Activated T-cell treated with anti-CD3 and anti-CD28 coated beads, Interleukin-2, amount 50 U/mL, for 72 hours (primary cell): ENCODE measurements around the gene JAG2. TPM values are rescaled to one million over a fixed set of nuclear protein-coding genes. Genes with fewer than 3 reads are reported as not detected.

Source experiments
- ATAC-seq, 2 donors: fragments of 150-1000 bp; cut with Tn5 transposase; replicated peaks in 1 of 2; 2 replicates each; pipeline ENCODE4 v1.10.0; 2021; ENCODE audit warnings: moderate library complexity in 2 of 2, mild to moderate bottlenecking in 1 of 2
- DNase-seq, 2 donors: peaks; one replicate each; pipeline ENCODE4 v3.0.0; 2021 to 2022; ENCODE audit warnings: mixed read lengths in 1 of 2
- H3K27ac Mint-ChIP-seq: one replicate; pipeline ENCODE4 v1.8.0; 2022; ENCODE audit warnings: mild to moderate bottlenecking, moderate library complexity, mixed read lengths
- H3K27me3 Mint-ChIP-seq: one replicate; pipeline ENCODE4 v1.8.0; 2022; ENCODE audit warnings: low read depth, mixed read lengths
- H3K36me3 Mint-ChIP-seq, 2 donors: one replicate each; pipeline ENCODE4 v1.8.0; 2022; ENCODE audit warnings: mixed read lengths in 2 of 2, mild to moderate bottlenecking in 1 of 2; ENCODE audit not compliant: insufficient read depth in 2 of 2
- H3K4me1 Mint-ChIP-seq: one replicate; pipeline ENCODE4 v1.8.0; 2022; ENCODE audit warnings: low read depth, mixed read lengths
- H3K4me3 Mint-ChIP-seq, 2 donors: one replicate each; pipeline ENCODE4 v1.8.0; 2022; ENCODE audit warnings: mild to moderate bottlenecking in 2 of 2, mixed read lengths in 2 of 2, moderate library complexity in 2 of 2
- H3K9me3 Mint-ChIP-seq, 2 donors: one replicate each; pipeline ENCODE4 v1.8.0; 2022; ENCODE audit warnings: mixed read lengths in 2 of 2
- total RNA-seq, 2 donors: library from RNA; stranded (reverse); gene quantifications; one replicate each; pipeline ENCODE4 v1.2.3, GENCODE V29; 2022

Gene JAG2
- total RNA-seq, 2 donors from 2014 or later, result 3.1 to 5.4 TPM

DNA sequence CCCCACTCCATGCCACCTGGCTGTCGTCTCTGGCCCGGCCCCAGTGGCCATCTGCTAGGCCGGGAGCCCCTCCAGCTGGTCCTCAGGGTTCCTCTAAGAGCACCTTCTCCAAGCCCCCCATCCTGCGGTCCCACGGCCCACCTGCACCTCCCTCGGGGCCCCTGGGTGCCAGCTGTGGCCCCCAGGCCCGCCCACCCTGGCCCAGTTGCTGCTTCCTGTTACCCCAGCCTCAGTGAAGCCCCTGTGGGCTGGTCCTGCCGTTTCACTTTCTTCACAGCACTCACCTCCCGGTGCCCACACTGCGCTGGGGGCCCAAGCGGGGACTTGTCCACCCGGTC, 40.1 kb upstream of the JAG2 start:
- H3K27me3 Mint-ChIP-seq, result no peaks in the 10 kb centered on the region
- ATAC-seq (no peak), DNase-seq (no peak)
- H3K9me3 Mint-ChIP-seq, result no peaks in the 10 kb centered on the region
- H3K4me1 Mint-ChIP-seq, result no peaks in the 10 kb centered on the region
- no peaks in the 10 kb centered on the region for H3K36me3 Mint-ChIP-seq
- H3K4me3 Mint-ChIP-seq, result no peak overlapping the region
- H3K27ac Mint-ChIP-seq, result no peak overlapping the region

DNA sequence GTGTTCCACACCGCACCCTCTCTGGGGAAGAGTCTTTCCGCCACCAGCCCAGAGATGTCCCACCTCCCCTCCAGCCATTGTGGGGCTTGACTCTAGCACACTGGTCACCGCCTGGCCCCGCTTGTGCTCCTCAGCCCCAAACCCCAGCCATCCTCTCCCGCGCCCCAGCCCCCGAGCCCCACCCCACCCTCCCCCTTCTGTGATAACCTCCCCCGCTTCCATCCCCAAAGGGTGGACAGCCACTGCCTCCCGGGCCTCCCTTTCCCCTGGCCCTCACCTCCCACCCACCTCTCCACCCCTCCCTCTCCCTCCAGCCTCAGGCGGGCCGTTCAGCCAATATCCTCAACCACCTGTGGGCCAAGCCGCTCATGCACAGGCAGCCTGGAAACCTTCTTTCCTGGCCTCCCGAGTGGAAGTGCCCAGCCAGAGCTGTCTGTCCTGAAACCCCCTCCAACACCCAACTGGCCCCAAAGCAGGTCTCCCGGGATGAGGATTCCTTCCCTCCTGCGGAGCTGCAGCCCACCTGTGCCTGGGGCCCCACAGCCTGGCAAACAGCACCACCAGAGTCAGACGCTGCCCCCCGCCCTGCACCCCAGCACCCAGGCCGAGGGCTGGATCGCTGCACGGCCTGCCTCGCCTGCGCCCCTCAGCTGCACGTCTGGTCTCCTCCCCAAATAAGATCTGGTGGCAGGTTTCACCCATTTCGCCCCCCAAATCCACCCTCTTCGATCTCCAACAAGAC, 39.6 kb upstream of the JAG2 start:
- Mint-ChIP-seq H3K27me3 (no peaks in the 10 kb centered on the region), H3K27ac (no peak overlapping the region), H3K9me3 (no peaks in the 10 kb centered on the region), H3K36me3 (no peaks in the 10 kb centered on the region), H3K4me3 (no peak overlapping the region), H3K4me1 (no peaks in the 10 kb centered on the region)
- no peak for DNase-seq
- ATAC-seq, result no peak

DNA sequence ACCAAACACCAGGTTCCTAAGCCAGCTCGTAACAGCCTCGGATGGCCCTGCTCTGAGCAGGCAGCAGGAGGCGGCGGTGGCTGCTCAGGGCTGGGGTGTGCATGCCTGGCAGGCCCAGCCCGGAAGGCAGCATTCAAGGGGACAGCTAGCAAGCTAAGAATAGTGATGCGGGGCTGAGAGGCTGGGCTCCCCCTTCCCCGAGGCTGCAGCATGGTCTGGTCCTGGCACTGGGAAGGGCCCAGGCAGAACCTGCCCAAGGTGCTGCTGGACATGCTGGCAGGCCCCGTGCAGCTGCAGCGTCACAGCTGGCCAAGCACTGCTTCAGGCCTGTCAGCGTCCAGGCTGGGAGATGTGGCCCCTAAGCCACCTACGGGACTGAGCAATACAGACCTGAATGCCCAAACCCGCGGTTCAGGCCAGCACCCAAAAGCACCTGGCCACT, 38.9 kb upstream of the JAG2 start:
- no peak for DNase-seq
- Mint-ChIP-seq H3K9me3 (no peaks in the 10 kb centered on the region), H3K36me3 (no peaks in the 10 kb centered on the region), H3K27ac (no peak overlapping the region), H3K4me1 (peaks cover 4% of the 10 kb centered on the region), H3K4me3 (no peak overlapping the region), H3K27me3 (no peaks in the 10 kb centered on the region)
- no peak for ATAC-seq

DNA sequence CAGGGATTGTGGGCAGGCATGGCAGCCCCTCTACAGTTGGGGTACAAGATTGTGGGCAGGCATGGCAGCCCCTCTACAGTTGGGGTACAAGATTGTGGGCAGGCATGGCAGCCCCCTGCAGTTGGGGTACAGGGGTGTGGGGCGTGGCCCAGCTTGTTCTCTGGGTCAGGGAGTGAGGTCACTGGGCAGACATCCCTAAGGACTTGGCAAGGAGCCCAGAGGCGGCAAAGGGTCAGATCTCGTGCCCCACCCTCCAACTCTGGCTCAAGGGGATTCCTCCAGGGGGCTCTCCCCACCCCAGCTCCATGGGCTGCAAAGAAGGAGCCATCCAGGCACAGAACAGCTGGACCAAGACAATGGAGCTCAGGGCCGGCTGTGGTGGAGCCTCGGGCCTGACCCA, 38.3 kb upstream of the JAG2 start:
- H3K4me1 Mint-ChIP-seq, result peaks cover 10% of the 10 kb centered on the region
- H3K27ac Mint-ChIP-seq, result no peak overlapping the region
- H3K36me3 Mint-ChIP-seq, result no peaks in the 10 kb centered on the region
- no peak overlapping the region for H3K4me3 Mint-ChIP-seq
- H3K27me3 Mint-ChIP-seq, result no peaks in the 10 kb centered on the region
- DNase-seq (no peak), ATAC-seq (no peak)
- no peaks in the 10 kb centered on the region for H3K9me3 Mint-ChIP-seq

DNA sequence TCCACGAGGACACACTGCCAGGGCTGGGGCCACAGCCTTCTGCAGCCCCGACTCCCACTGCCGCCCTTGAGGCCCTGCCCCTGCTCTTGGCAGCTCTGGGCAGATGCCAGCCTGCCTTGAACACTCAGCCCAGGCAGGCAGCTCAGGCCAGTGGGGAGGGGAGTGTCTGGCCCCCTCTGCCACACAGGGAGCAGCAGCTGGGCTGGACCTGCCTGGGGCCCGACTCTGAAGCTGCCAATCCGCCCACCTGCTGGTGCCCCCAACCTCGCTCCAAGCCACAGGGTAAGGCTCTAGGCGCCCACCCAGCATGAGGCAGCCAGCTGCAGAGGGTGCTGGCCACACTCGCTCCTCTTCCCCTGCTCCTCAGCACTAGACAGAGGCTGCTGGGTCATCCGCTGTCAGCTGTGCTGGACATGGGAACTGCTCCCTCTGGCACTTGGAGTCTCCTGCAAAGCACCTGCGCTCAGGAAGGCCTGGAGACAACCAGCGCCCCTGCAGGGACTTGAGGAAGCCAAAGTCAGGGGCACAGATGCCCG, 37.2 kb upstream of the JAG2 start:
- ATAC-seq, result no peak
- Mint-ChIP-seq H3K36me3 (no peaks in the 10 kb centered on the region), H3K4me3 (no peak overlapping the region), H3K9me3 (no peaks in the 10 kb centered on the region), H3K4me1 (peaks cover 15% of the 10 kb centered on the region), H3K27me3 (no peaks in the 10 kb centered on the region), H3K27ac (no peak overlapping the region)
- DNase-seq, result no peak

DNA sequence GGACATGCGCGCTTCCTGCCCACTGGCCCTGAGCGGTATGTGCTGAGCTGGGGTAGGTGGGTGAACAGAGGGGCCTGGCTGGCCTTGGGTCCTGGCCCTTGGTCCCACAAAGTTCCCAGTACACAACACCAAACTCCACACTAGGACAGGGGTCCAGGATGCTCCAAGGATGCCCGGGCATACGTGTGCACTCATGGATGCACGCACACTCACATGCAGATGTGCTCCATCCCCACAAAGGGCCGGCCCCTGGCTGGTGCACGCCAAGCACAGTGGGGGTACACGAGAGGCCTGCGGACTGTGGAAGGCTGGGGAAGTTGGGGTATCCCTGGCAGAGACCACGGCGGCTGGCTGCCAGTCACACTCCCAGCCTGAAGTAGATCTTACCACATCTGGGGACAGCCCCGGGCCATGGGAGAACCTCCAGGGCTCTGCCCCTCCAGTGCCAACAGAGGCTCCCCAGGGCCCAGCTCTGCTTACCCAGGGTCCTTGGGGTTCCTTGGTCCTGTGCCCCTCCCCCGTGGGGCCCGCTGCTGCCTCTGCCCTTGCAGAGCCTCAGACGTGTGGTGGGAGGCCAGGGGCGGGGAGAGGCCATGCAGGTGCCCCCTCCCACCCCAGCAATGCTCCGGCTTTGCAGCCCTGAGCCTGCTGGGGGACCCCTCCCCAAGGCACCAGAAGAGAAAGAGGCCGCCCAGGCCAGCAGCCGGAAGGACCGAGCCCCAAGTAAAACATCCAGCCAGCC, 36.5 kb upstream of the JAG2 start:
- no peaks in the 10 kb centered on the region for H3K36me3 Mint-ChIP-seq
- H3K4me1 Mint-ChIP-seq, result peaks cover 15% of the 10 kb centered on the region

DNA sequence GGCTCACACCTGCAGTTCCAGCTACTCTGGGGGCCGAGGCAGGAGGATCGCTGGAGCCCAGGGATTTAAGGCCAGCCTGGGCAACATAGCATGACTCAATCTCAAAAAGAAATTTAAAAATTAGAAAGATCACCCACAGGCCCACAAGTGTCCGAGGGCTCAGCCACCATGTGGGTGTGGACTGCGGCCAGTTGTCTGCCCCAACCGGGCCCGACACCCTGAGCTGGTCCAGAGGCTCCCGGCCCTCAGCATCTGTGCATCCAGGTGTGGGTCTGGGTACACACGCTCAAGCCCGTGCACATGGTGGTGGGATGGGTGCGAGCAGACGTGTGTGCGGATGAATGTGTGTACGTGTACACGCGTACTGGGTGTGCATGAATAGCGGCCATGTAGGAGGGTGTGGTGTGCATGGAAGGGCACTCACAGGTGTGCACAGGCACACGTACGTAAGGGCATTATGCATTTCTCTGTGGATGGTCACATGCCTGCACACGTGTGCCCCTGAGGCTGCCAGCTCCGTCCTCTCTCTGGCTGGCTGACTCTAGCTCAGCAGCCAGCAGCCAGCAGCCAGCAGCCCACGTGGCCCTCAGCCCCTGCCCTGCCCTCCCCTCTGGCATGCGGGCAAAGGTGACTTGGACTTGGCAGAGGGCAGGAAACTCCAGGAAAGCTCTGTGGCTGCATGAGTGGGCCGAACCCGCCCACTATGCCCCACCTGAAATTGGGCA, 35.8 kb upstream of the JAG2 start:
- Mint-ChIP-seq H3K4me1 (peaks cover 15% of the 10 kb centered on the region), H3K27ac (no peak overlapping the region), H3K36me3 (no peaks in the 10 kb centered on the region), H3K27me3 (peaks cover 5% of the 10 kb centered on the region), H3K4me3 (no peak overlapping the region), H3K9me3 (no peaks in the 10 kb centered on the region)
- ATAC-seq (no peak), DNase-seq (no peak)

More for the DNA sequence above, 36.5 kb upstream of the JAG2 start:
- no peak overlapping the region for H3K27ac Mint-ChIP-seq
- H3K9me3 Mint-ChIP-seq, result no peaks in the 10 kb centered on the region
- H3K27me3 Mint-ChIP-seq, result no peaks in the 10 kb centered on the region
- no peak for DNase-seq
- ATAC-seq, result no peak
- no peak overlapping the region for H3K4me3 Mint-ChIP-seq

DNA sequence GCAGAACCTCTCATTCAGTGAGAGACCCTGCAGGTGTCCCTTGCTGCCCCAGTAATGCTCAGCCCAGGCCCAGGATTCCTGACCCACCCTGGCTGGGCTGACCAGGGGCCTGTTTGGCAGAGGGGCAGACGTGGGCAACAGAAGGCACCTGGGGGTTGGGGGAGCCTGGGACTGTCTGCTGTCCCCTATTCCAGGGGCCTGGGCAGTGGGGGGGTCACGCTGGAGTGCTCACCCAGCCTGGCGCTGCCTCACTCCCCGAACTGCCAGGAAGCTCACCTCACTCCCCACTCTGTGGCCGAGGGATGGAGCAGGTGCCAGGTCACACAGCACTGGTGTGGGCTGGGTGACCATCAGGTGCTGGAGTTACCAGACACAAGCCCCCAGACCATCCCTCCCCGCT, 35.1 kb upstream of the JAG2 start:
- DNase-seq (no peak), ATAC-seq (no peak)
- peaks cover 11% of the 10 kb centered on the region for H3K27me3 Mint-ChIP-seq
- no peaks in the 10 kb centered on the region for H3K9me3 Mint-ChIP-seq
- H3K4me3 Mint-ChIP-seq, result no peak overlapping the region
- H3K27ac Mint-ChIP-seq, result no peak overlapping the region
- no peaks in the 10 kb centered on the region for H3K36me3 Mint-ChIP-seq
- H3K4me1 Mint-ChIP-seq, result peaks cover 15% of the 10 kb centered on the region

DNA sequence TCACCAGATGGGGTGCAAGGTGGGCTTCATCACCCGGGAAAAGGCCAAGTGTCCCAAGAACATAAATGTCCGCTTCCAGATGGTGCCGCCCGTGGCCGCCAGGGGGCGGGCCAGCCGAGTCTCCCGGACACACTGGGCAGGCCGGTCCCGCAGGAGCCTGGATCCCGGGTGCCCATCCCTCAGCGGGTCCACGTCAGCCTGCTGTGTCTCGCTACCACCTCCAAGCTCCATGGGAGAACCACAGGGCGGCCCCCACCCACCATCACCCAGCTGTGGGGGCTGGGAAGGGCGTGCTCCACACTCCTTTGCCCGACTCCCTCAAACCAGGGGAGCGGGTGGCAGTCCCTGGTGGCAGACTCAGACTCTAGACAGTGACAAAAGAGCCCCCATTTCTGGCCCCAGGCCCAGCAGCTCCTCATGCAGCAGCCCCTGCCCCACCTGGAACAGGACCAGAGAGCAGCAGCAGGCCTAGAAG, 34.5 kb upstream of the JAG2 start:
- H3K36me3 Mint-ChIP-seq, result no peaks in the 10 kb centered on the region
- DNase-seq (peak; percentile 62 to 74), ATAC-seq (peak; percentile 49 to 56)
- H3K9me3 Mint-ChIP-seq, result no peaks in the 10 kb centered on the region
- no peak overlapping the region for H3K4me3 Mint-ChIP-seq
- H3K27me3 Mint-ChIP-seq, result peaks cover 17% of the 10 kb centered on the region
- no peak overlapping the region for H3K27ac Mint-ChIP-seq
- peaks cover 15% of the 10 kb centered on the region for H3K4me1 Mint-ChIP-seq

DNA sequence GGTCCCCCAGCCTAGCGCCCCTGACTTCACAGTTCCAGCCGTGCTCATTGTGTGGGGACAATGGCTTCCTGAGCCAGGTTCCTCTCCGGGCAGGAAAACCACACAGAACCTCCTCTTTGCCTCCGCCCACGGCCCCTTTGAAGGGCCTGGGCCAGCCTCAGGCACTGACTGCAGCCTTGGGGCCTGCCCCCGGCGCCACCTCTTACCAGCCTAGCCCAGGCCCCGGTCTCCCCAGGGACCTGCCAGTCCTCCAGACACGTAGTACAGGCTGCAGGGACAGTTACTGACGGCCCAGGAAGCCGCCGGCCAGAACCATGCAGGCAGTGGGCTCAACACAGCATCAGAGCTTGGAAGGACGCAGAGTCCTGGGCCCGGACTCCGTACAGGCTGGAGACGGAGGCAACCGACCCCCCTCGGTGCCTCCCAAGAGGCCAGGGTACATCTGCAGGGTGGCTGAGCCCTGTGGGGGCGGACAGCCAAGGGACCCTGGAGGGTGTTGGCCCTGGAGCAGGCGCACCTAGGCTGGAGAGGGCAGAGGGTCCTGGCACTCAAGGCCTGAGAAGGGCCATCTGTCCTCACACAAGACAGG, 33.4 kb upstream of the JAG2 start:
- peaks cover 15% of the 10 kb centered on the region for H3K4me1 Mint-ChIP-seq
- DNase-seq (peak in 1 of 2 donors; percentile 47), ATAC-seq (peak; percentile 23 to 50)
- no peaks in the 10 kb centered on the region for H3K9me3 Mint-ChIP-seq
- no peak overlapping the region for H3K4me3 Mint-ChIP-seq
- H3K27me3 Mint-ChIP-seq, result peaks cover 27% of the 10 kb centered on the region
- H3K36me3 Mint-ChIP-seq, result no peaks in the 10 kb centered on the region
- no peak overlapping the region for H3K27ac Mint-ChIP-seq

DNA sequence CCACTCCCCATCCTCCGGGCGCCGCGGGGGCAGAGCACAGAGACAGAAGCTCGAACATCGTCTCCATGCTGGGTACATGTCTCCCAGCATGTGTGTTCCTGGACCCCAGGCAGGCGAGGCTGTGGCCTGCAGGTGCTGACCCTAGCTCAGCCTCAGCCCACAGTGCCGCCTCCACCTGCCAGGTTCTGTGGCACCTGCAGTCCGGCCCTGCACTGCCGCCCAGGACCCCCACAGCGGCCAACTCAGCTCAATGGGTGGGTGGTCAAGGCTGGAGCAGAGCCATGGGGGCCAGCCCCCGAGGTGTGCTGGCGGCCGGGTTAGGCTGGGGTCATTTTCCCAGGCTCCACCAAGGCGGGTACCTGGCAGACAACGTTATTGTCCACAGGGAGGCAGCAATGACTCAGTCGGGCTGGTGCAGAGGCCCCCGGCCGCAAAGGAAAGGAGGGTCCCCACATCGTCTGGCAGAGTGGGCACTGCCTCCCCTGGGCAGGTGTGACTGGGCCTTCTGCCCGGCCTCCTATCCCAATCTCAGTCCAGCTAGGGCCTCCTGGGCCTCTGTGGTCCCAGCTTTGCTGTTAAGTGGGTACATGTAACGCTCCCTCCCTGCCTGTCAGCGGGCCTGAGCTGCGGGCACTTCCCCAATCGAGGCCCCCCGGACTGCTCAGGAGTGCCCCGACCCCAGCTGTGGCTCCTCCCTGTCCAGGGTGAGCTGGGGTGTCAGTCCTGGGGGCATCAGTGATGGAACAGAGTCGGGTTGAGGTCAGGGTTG, 32.8 kb upstream of the JAG2 start:
- no peak overlapping the region for H3K4me3 Mint-ChIP-seq
- no peaks in the 10 kb centered on the region for H3K36me3 Mint-ChIP-seq
- H3K27ac Mint-ChIP-seq, result no peak overlapping the region
- H3K27me3 Mint-ChIP-seq, result peaks cover 27% of the 10 kb centered on the region
- no peaks in the 10 kb centered on the region for H3K9me3 Mint-ChIP-seq
- no peak for DNase-seq
- ATAC-seq, result peak in 1 of 2 donors; percentile 6
- H3K4me1 Mint-ChIP-seq, result peaks cover 15% of the 10 kb centered on the region

DNA sequence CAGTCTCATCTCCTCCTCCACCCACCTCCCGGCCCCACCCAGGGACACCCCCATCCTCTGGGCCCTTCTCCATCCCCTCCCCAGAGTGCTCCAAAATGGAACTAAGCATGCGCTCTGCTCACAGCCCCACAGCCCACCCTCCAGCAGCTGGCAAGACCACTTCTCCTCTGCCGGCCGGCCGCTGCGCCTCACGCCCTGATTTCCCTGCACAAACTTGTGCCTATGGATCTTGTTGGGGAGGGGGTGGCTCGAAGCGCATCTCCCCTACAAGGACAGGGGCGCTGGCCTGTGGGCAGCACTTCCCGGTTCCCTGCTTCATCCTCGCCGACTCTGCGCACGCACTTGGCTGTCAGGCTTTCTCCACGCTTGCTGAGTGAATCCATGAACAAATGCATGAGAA, 32.1 kb upstream of the JAG2 start:
- H3K9me3 Mint-ChIP-seq, result no peaks in the 10 kb centered on the region
- peaks cover 30% of the 10 kb centered on the region for H3K27me3 Mint-ChIP-seq
- ATAC-seq (no peak), DNase-seq (no peak)
- H3K4me3 Mint-ChIP-seq, result no peak overlapping the region
- peaks cover 18% of the 10 kb centered on the region for H3K4me1 Mint-ChIP-seq
- no peaks in the 10 kb centered on the region for H3K36me3 Mint-ChIP-seq
- no peak overlapping the region for H3K27ac Mint-ChIP-seq
